HCT116 (cell line): ENCODE results near the gene DNAJB9. TPM values are rescaled to one million over a fixed set of nuclear protein-coding genes. Genes with fewer than 3 reads are reported as not detected.

Experiments used
- ATAC-seq: fragments of 200-7000 bp; cut with Tn5 transposase; 2 replicates; pipeline ENCODE4 v1.9.1; 2020; ENCODE audit warnings: mild to moderate bottlenecking, moderate library complexity
- BruUV-seq: library from RNA; stranded (reverse); fragments of 400-500 nt; replicated peaks from 2 replicates; lab custom pipeline; 2021; lab: Mats Ljungman, UMichigan
- CTCF ChIA-PET: fragments of 300-600 bp; sonication (Branson Sonifier 250); formaldehyde crosslinking; loops from one replicate; lab custom pipeline; 2021; ENCODE audit warnings: antibody characterized with exemption; lab: Charles Lee
- POLR2A ChIA-PET: fragments of 300-600, 350-600 bp; sonication (Branson Sonifier 250); formaldehyde crosslinking; loops from one replicate; lab custom pipeline; 2021; ENCODE audit warnings: antibody characterized with exemption; lab: Charles Lee
- RAD21 ChIA-PET, 2 experiments: fragments of 300-600 bp; sonication (Branson Sonifier 250); formaldehyde crosslinking; loops; one replicate each; lab custom pipeline; 2023; ENCODE audit warnings: low total read pairs in 2 of 2; ENCODE audit not compliant: uncharacterized antibody in 2 of 2, unreplicated experiment in 2 of 2, low non-redundant PET in 1 of 2; lab: Charles Lee
- DNase-seq: peaks from one replicate; pipeline ENCODE4 v3.0.0-alpha.2; 2010; ENCODE audit warnings: low read depth, low spot score
- H2AFZ ChIP-seq: fragments of 200-600 bp; shearing (Covaris generic), sonication (generic); 2 replicates; pipeline ENCODE4 v1.6.1; 2017; ENCODE audit warnings: low read depth, mixed run types, mixed read lengths, antibody characterized with exemption, low read length; ENCODE audit not compliant: poor library complexity, severe bottlenecking
- H3K27ac ChIP-seq: 2 replicates; pipeline ENCODE4 v1.5.1; 2012; ENCODE audit warnings: low read depth, low read length
- H3K27me3 ChIP-seq: fragments of 200-600 bp; sonication (generic); 2 replicates; pipeline ENCODE4 v1.6.1; 2016; ENCODE audit warnings: mixed run types, low read length, mixed read lengths; ENCODE audit not compliant: insufficient read depth
- H3K36me3 ChIP-seq, 2 experiments: fragments of 200-500 bp in 1 of 2; fragments of 200-600 bp in 1 of 2; sonication (Bioruptor generic) in 1 of 2; sonication (generic) in 1 of 2; 2 replicates each; pipeline versions ENCODE4 v1.5.1 to v1.6.1; 2014 to 2016; ENCODE audit warnings: low read length in 2 of 2, inconsistent platforms in 1 of 2, mixed read lengths in 1 of 2, mixed run types in 1 of 2; ENCODE audit not compliant: insufficient read depth in 2 of 2, control insufficient read depth in 1 of 2
- H3K4me1 ChIP-seq, 2 experiments: fragments of 200-600 bp in 1 of 2; sonication (generic) in 1 of 2; 2 replicates each; pipeline versions ENCODE4 v1.5.1 to v1.6.1; 2012 to 2017; ENCODE audit warnings: low read length in 2 of 2, inconsistent platforms in 1 of 2, mild to moderate bottlenecking in 1 of 2, mixed read lengths in 1 of 2, mixed run types in 1 of 2, moderate library complexity in 1 of 2; ENCODE audit not compliant: insufficient read depth in 2 of 2, control insufficient read depth in 1 of 2
- H3K4me2 ChIP-seq: fragments of 200-600 bp; sonication (generic); 2 replicates; pipeline ENCODE4 v1.6.1; 2017; ENCODE audit warnings: mixed run types, low read length, mixed read lengths
- H3K4me3 ChIP-seq, 2 experiments: fragments of 200-600 bp in 1 of 2; sonication (generic) in 1 of 2; replicated peaks in 1 of 2; 2 replicates each; pipeline ENCODE4 v1.5.1; 2011 to 2016; ENCODE audit warnings: low read length in 2 of 2, control low read depth in 1 of 2, low read depth in 1 of 2, mild to moderate bottlenecking in 1 of 2, mixed read lengths in 1 of 2, mixed run types in 1 of 2
- H3K79me2 ChIP-seq: fragments of 200-600 bp; sonication (generic); 2 replicates; pipeline ENCODE4 v1.6.1; 2017; ENCODE audit warnings: mild to moderate bottlenecking, mixed run types, low read length, moderate library complexity, mixed read lengths; ENCODE audit not compliant: insufficient read depth
- H3K9ac ChIP-seq: fragments of 200-600 bp; sonication (generic); 2 replicates; pipeline ENCODE4 v1.6.1; 2016; ENCODE audit warnings: low read length, mixed read lengths
- H3K9me2 ChIP-seq: fragments of 200-600 bp; sonication (generic), shearing (Covaris generic); 2 replicates; pipeline ENCODE4 v1.6.1; 2017; ENCODE audit warnings: mixed run types, mild to moderate bottlenecking, moderate library complexity; ENCODE audit not compliant: insufficient read depth
- H3K9me3 ChIP-seq, 2 experiments: fragments of 200-500 bp in 1 of 2; fragments of 200-600 bp in 1 of 2; sonication (Bioruptor generic) in 1 of 2; sonication (generic) in 1 of 2; 2 replicates each; pipeline ENCODE4 v1.6.1; 2014 to 2017; ENCODE audit warnings: low read length in 2 of 2, mixed read lengths in 2 of 2, inconsistent platforms in 1 of 2, low read depth in 1 of 2, mild to moderate bottlenecking in 1 of 2, mixed run types in 1 of 2, moderate library complexity in 1 of 2; ENCODE audit not compliant: control insufficient read depth in 1 of 2, insufficient read depth in 1 of 2
- H4K20me1 ChIP-seq: fragments of 200-600 bp; sonication (generic), shearing (Covaris generic); 2 replicates; pipeline ENCODE4 v1.6.1; 2017; ENCODE audit warnings: mixed run types, mild to moderate bottlenecking, moderate library complexity; ENCODE audit not compliant: insufficient read depth
- CBX3 ChIP-seq: IDR thresholded peaks from 2 replicates; pipeline ENCODE4 v1.6.1; 2012; ENCODE audit warnings: low read depth
- CTCF ChIP-seq, 3 experiments: fragments of 200-600 bp in 1 of 3; sonication (generic) in 1 of 3; IDR thresholded peaks in 2 of 3; conservative IDR thresholded peaks in 1 of 3; 2 replicates each; pipeline ENCODE4 v1.5.1; 2012 to 2017; ENCODE audit warnings: low read depth in 2 of 3, low read length in 2 of 3, antibody characterized with exemption in 1 of 3, borderline replicate concordance in 1 of 3, control low read depth in 1 of 3, mild to moderate bottlenecking in 1 of 3, mixed read lengths in 1 of 3, mixed run types in 1 of 3, moderate library complexity in 1 of 3; ENCODE audit not compliant: insufficient read depth in 1 of 3
- EZH2phosphoT487 ChIP-seq: fragments of 200-600 bp; IDR thresholded peaks from 2 replicates; pipeline ENCODE4 v1.6.1; 2018; ENCODE audit warnings: antibody characterized with exemption, borderline replicate concordance
- FOSL1 ChIP-seq: IDR thresholded peaks from 2 replicates; pipeline ENCODE4 v1.6.1; 2012; ENCODE audit warnings: low read depth
- JUND ChIP-seq: IDR thresholded peaks from 2 replicates; pipeline ENCODE4 v1.6.1; 2012
- POLR2AphosphoS5 ChIP-seq: IDR thresholded peaks from 2 replicates; pipeline ENCODE4 v1.6.1; 2011; ENCODE audit warnings: mild to moderate bottlenecking, low read depth, low read length, moderate library complexity
- RAD21 ChIP-seq: IDR thresholded peaks from 2 replicates; pipeline ENCODE4 v1.6.1; 2012; ENCODE audit warnings: low read depth, mild to moderate bottlenecking
- REST ChIP-seq: IDR thresholded peaks from 2 replicates; pipeline ENCODE4 v1.6.1; 2012; ENCODE audit warnings: low read depth
- SRF ChIP-seq: IDR thresholded peaks from 2 replicates; pipeline ENCODE4 v1.6.1; 2012; ENCODE audit warnings: low read depth
- TCF7L2 ChIP-seq: IDR thresholded peaks from 2 replicates; pipeline ENCODE4 v1.7.0; 2011; ENCODE audit warnings: borderline replicate concordance, inconsistent platforms; ENCODE audit not compliant: insufficient read depth, insufficient read length; ENCODE audit errors: extremely low read depth
- YY1 ChIP-seq: IDR thresholded peaks from 2 replicates; pipeline ENCODE4 v1.6.1; 2011; ENCODE audit warnings: low read length, low read depth, moderate library complexity, mild to moderate bottlenecking; ENCODE audit not compliant: insufficient replicate concordance; ENCODE audit errors: extremely low read depth
- ZFX ChIP-seq: fragments of 450-650 bp; IDR thresholded peaks from 2 replicates; pipeline ENCODE4 v1.6.1; 2017
- ZNF274 ChIP-seq: fragments of 200-500 bp; sonication (Bioruptor generic); IDR thresholded peaks from 2 replicates; pipeline ENCODE4 v1.6.1; 2014; ENCODE audit warnings: mild to moderate bottlenecking, low read depth, low read length, inconsistent platforms
- intact Hi-C: fragments of 100-400 bp; cut with micrococcal nuclease; formaldehyde crosslinking; loops from 2 replicates; pipeline ENCODE4 v1.10.0; 2022
- total RNA-seq: library from RNA; stranded (reverse); gene quantifications from one replicate; pipeline ENCODE4 v1.2.1, GENCODE V29; 2021; ENCODE audit not compliant: unreplicated experiment
- TF ChIP-seq, protein P1 (sequence below): IDR thresholded peaks from 2 replicates; pipeline ENCODE4 v1.6.1; 2012

The DNAJB9 gene
- total RNA-seq, 1 experiment from 2014 or later: 10.1 TPM

DNA sequence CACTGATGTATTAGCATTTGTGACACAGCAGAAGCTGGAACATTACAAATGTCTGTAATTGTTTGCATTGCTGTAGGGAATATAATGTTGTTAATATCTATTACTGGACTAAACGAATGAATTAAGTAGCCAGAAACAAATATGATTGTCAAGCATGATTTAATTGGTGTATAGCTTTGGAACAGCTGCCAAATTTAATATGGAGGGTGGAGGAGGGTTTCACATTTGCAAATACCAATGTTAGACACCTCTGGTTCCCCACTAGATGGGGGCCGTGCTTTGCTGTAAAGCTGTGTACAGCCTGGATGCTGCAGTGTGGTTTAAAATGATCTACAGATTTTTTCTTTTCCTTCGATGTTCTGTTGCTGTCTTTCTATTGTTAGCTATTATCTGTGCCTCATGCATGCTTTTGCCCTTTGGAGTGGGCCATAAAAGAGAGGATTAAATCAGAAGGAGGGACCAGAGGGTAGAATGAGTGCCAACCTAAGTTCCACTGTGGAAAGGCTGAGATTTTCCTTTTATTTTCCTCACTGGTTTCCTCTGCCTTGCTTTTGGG, 23.1 kb downstream of the DNAJB9 start:
- intact Hi-C loops: no loop called here
- no peak overlapping the region for H3K27ac ChIP-seq
- H3K4me2 ChIP-seq: no peak overlapping the region
- no peak overlapping the region for H3K4me3 ChIP-seq
- DNase-seq (no peak), ATAC-seq (peak; percentile 57)
- no peak overlapping the region for H3K9ac ChIP-seq
- no peaks in the 10 kb centered on the region for H3K27me3 ChIP-seq
- H3K79me2 ChIP-seq: no peaks in the 10 kb centered on the region
- H2AFZ ChIP-seq: no peak overlapping the region
- no peaks in the 10 kb centered on the region for H4K20me1 ChIP-seq
- ChIA-PET RAD21 (no interaction called here), POLR2A (interaction anchor here (1.0 kb wide), 1 partner anchor 66 kb away, joined by 3 read pairs; the partner anchor contains the start of gene PNPLA8), CTCF (no interaction called here)
- TF ChIP-seq TCF7L2: no peak
- no peak for TF ChIP-seq YY1
- no peak for TF ChIP-seq ZFX
- TF ChIP-seq EZH2phosphoT487: no peak
- TF ChIP-seq CBX3: no peak
- TF ChIP-seq, protein P1, sequence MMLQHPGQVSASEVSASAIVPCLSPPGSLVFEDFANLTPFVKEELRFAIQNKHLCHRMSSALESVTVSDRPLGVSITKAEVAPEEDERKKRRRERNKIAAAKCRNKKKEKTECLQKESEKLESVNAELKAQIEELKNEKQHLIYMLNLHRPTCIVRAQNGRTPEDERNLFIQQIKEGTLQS: no peak
- peak in 1 of 3 experiments; percentile 24; a peak in 1 of 6 replicates for TF ChIP-seq CTCF (IDR thresholded peaks at IDR 0.05 in 2 of 3, conservative IDR thresholded peaks at IDR 0.05 in 1 of 3; ENCODE audit: borderline replicate concordance in 1 of 3, insufficient read depth in 1 of 3, low read depth in 2 of 3, low read length in 2 of 3)
- no peak for TF ChIP-seq JUND
- TF ChIP-seq POLR2AphosphoS5: no peak
- no peak for TF ChIP-seq SRF
- TF ChIP-seq RAD21: peak; percentile 40
- no peak for TF ChIP-seq FOSL1
- TF ChIP-seq REST: no peak
- no peak for TF ChIP-seq ZNF274
- no peaks in the 10 kb centered on the region for H3K9me3 ChIP-seq
- BruUV-seq: no TSS peak
- H3K9me2 ChIP-seq: no peaks in the 10 kb centered on the region
- no peaks in the 10 kb centered on the region for H3K36me3 ChIP-seq
- no peaks in the 10 kb centered on the region for H3K4me1 ChIP-seq
